Activated CD4-positive, alpha-beta T cell treated with anti-CD3 and anti-CD28 coated beads, Interleukin-2, amount 10 ng/mL, durations not matched to agents 24 days and 14 days (primary cell): ENCODE measurements around the gene C2orf66. TPM values are rescaled to one million over a fixed set of nuclear protein-coding genes. Genes with fewer than 3 reads are reported as not detected.
A peak's percentile ranks its signal among the peaks of the same experiment; 100 is the strongest.

Experiments
- DNase-seq: peaks from one replicate; pipeline ENCODE4 v3.0.0; 2022
- H3K27ac Mint-ChIP-seq: one replicate; pipeline ENCODE4 v1.8.0; 2022; ENCODE audit warnings: mild to moderate bottlenecking, mixed read lengths
- H3K27me3 Mint-ChIP-seq: one replicate; pipeline ENCODE4 v1.8.0; 2022; ENCODE audit warnings: mixed read lengths
- H3K36me3 Mint-ChIP-seq: one replicate; pipeline ENCODE4 v1.8.0; 2022; ENCODE audit warnings: low read depth, mild to moderate bottlenecking, mixed read lengths
- H3K4me1 Mint-ChIP-seq: one replicate; pipeline ENCODE4 v1.8.0; 2021; ENCODE audit warnings: mixed read lengths
- H3K4me3 Mint-ChIP-seq: one replicate; pipeline ENCODE4 v1.8.0; 2022; ENCODE audit warnings: mild to moderate bottlenecking, moderate library complexity, mixed read lengths
- H3K9me3 Mint-ChIP-seq: one replicate; pipeline ENCODE4 v1.8.0; 2021; ENCODE audit warnings: mixed read lengths
- intact Hi-C: fragments of 100-400 bp; cut with micrococcal nuclease; formaldehyde crosslinking; loops from one replicate; pipeline ENCODE4 v1.15.1; 2023
- total RNA-seq: library from RNA; stranded (reverse); gene quantifications from 2 replicates; pipeline ENCODE4 v1.2.3, GENCODE V29; 2022

Gene C2orf66
- total RNA-seq, 1 donor from 2014 or later: 0.33 TPM

GRCh38 chr2:196808083-196808665, 981 bp downstream of the C2orf66 start:
- intact Hi-C loops: no loop called here

DNA sequence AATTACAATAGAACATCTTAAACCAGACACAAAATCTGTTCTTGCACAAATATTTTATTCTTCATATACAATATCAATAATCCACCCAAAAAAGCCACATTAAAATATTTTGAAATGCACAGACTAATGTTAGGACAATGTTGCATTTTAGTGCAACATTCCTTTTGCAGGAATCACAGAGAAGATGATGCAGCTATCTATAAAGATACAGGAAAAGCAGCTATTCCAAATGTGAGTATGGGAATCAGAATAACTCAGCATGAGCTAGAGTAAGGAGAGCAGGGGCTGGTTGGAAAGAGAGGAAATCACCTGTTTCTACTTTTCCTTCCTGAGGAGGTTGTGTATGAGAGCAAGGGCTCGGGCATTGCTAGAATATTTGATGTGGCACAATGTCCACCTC, 4.8 kb downstream of the C2orf66 start:
- Mint-ChIP-seq H3K9me3 (peaks cover 4% of the 10 kb centered on the region), H3K4me3 (no peak overlapping the region), H3K36me3 (no peaks in the 10 kb centered on the region), H3K27me3 (no peaks in the 10 kb centered on the region), H3K4me1 (peaks cover 13% of the 10 kb centered on the region), H3K27ac (no peak overlapping the region)
- DNase-seq: no peak
- intact Hi-C loops: no loop called here

More at GRCh38 chr2:196808083-196808665, 981 bp downstream of the C2orf66 start:
- peaks cover 12% of the 10 kb centered on the region for H3K9me3 Mint-ChIP-seq
- DNase-seq: no peak
- no peak overlapping the region for H3K4me3 Mint-ChIP-seq
- peaks cover 17% of the 10 kb centered on the region for H3K27me3 Mint-ChIP-seq
- H3K4me1 Mint-ChIP-seq: no peaks in the 10 kb centered on the region
- no peak overlapping the region for H3K27ac Mint-ChIP-seq
- no peaks in the 10 kb centered on the region for H3K36me3 Mint-ChIP-seq

DNA sequence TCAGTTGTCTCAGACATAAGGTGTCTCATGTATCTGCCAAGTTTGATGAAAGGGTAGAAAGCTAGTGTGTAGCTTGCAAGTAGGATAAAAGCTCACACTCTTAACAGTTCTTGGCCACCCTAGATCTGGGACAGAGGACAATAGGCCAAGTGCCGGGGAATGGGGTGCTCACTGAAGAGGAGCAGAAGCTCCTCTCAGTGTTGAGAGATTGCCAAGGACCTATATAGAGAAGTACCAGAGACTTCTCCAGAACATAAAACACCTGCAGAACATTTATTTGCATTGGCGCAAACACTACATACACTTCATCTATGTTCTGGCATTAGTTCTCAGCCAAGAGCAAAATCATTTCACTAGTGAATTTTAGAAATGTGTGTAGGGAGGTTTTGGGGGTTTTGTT, 6.8 kb downstream of the C2orf66 start:
- DNase-seq: no peak
- Mint-ChIP-seq H3K4me1 (peaks cover 17% of the 10 kb centered on the region), H3K9me3 (peaks cover 4% of the 10 kb centered on the region), H3K27ac (no peak overlapping the region), H3K4me3 (no peak overlapping the region), H3K36me3 (peaks cover 5% of the 10 kb centered on the region), H3K27me3 (no peaks in the 10 kb centered on the region)
- intact Hi-C loops: no loop called here

DNA sequence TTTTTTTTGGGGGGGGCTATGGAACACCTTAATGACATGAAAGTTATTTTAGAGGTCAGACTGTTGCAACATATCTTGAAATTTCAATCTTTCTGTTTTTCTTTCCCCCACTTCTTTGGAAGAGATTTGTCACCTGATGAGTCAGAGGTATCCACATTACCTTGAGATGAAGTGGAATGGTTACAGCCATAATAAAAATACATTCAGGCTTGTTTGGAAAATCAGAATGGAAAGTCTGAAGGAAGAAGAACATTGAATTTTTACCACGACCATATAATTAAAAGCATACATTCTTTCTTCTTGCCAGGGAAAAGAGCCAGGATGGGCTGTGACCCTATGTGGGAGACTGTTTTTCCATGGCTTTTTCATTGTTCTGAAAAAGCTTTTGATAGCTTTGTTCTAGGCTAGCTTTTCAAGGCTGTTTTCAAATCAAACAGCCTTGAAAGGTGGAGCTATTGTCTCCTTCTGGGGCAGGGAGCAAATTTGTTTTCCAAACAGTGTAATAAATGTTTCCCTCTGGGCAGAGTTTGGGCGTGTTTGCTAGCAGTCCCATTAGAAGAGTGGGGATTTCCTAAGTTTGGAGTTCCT, 7.4 kb downstream of the C2orf66 start:
- intact Hi-C loops: loop anchor here (1.0 kb wide), 1 partner anchor 187 kb away; no protein-coding TSS in a partner anchor
- DNase-seq: no peak
- H3K9me3 Mint-ChIP-seq: peaks cover 4% of the 10 kb centered on the region
- H3K27ac Mint-ChIP-seq: no peak overlapping the region
- peaks cover 19% of the 10 kb centered on the region for H3K4me1 Mint-ChIP-seq
- H3K4me3 Mint-ChIP-seq: no peak overlapping the region
- peaks cover 10% of the 10 kb centered on the region for H3K36me3 Mint-ChIP-seq
- no peaks in the 10 kb centered on the region for H3K27me3 Mint-ChIP-seq

DNA sequence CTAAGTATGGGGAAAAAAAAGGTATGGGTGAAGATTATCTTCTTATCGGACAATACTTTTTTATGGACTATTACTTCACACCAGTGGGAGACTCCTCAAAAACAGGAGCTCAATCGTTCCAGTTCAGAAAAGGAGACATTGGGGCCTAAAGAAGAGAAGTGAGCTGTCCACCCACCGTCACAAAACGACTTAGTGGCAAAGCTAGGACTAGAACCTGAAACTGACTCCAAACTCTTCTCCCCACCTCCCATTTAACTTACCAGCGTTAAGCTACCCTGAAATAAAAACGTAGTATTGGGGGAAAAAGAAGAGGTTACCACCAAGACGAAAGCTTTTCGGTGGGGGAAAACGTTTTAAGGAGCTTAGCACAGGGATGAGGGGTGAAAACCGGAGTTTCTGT, 10.2 kb downstream of the C2orf66 start:
- peak overlapping the region; percentile 90 for H3K4me3 Mint-ChIP-seq
- peaks cover 25% of the 10 kb centered on the region for H3K36me3 Mint-ChIP-seq
- no peaks in the 10 kb centered on the region for H3K27me3 Mint-ChIP-seq
- peak; percentile 61 for DNase-seq
- H3K9me3 Mint-ChIP-seq: peaks cover 4% of the 10 kb centered on the region
- intact Hi-C loops: loop anchor here (1.0 to 2.0 kb wide), 3 partner anchors 128 to 163 kb away; partner anchors contain the start of genes CCDC150 and PGAP1
- H3K4me1 Mint-ChIP-seq: peaks cover 27% of the 10 kb centered on the region
- H3K27ac Mint-ChIP-seq: peak overlapping the region; percentile 96

DNA sequence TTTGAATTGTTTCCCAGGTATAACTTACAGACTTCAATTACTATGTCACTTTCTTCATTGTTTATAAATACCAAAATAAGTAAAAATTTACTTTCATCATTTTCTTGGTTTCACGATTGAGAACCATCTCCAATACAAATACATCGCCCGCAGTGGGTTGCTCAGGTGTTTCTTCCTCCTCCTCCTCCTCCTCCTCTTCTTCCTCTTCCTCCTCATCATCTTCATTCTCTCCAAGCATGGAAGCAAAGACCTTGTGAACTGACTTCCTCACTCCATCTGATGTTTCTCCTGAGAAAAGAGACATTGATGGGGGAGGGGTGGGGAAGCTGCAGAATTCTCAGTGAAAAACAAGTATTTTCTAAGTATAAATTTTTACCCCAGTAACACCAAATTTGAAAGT, 16.3 kb downstream of the C2orf66 start:
- Mint-ChIP-seq H3K27me3 (no peaks in the 10 kb centered on the region), H3K27ac (no peak overlapping the region), H3K4me1 (peaks cover 10% of the 10 kb centered on the region), H3K36me3 (peaks cover 64% of the 10 kb centered on the region), H3K9me3 (no peaks in the 10 kb centered on the region), H3K4me3 (no peak overlapping the region)
- intact Hi-C loops: no loop called here
- DNase-seq: no peak

DNA sequence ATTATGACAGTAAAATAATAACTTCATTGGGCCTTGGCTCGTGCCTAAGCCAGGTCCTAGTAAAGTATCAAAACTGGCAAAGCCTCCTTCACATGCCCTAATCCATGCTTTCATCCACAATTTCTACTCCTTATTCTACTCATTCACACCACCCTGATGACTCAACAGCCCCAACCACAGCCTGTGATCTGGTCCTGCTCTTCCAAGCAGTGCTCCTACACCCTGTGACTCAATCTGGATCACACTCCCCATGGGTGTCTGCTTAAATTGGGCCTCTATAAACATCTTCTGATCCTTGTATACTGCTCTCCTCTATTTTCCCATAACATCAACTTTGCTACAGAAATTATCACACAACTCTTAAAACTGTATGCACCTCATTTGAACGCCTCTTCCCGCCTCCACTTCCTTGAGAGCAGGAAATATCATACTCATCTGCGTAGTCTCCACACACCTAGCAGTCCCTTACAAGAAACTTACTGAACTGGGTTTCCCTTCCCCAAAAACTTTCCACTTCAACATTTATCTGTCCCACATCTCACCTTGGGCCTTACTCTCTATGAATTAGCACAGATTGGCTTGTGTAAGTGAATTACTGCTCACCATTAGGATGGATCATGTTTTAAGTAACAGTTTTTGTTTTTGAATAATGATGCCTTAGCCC, 25.6 kb downstream of the C2orf66 start:
- peaks cover 44% of the 10 kb centered on the region for H3K36me3 Mint-ChIP-seq

DNA sequence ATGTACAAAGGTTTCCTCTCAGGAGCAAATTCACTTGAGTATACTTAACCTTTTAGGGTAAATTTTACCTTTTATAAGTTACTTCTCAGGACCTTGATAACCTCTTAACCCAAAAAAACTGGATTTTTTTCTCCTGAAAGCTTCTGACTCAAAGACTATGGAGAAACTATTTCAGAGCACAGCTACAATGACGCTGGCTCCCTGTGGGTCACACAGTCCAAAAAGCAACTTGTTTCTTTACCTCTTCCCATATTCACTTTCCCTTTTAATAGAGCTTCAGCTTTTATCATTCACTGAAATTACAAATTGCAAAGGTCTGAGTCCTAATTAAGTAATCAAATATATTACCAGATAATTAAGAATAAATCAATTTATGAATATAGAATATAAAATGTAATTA, 42.1 kb downstream of the C2orf66 start:
- Mint-ChIP-seq H3K36me3 (peaks cover 42% of the 10 kb centered on the region), H3K27me3 (no peaks in the 10 kb centered on the region)
- intact Hi-C loops: no loop called here

More for the DNA sequence above, 25.6 kb downstream of the C2orf66 start:
- Mint-ChIP-seq H3K4me1 (peaks cover 12% of the 10 kb centered on the region), H3K27ac (peak overlapping the region; percentile 73), H3K9me3 (no peaks in the 10 kb centered on the region), H3K27me3 (no peaks in the 10 kb centered on the region), H3K4me3 (peak overlapping the region; percentile 8)
- DNase-seq: no peak
- intact Hi-C loops: loop anchor here (5.0 kb wide), 1 partner anchor 144 kb away; the partner anchor contains the start of gene PGAP1

GRCh38 chr2:196759378-196759706, 49.8 kb downstream of the C2orf66 start:
- intact Hi-C loops: loop anchor here (10.0 kb wide), 1 partner anchor 615 kb away; no protein-coding TSS in a partner anchor
- peaks cover 2% of the 10 kb centered on the region for H3K4me1 Mint-ChIP-seq
- peaks cover 20% of the 10 kb centered on the region for H3K9me3 Mint-ChIP-seq
- no peak overlapping the region for H3K4me3 Mint-ChIP-seq
- H3K27ac Mint-ChIP-seq: no peak overlapping the region
- no peak for DNase-seq
- peaks cover 53% of the 10 kb centered on the region for H3K36me3 Mint-ChIP-seq
- no peaks in the 10 kb centered on the region for H3K27me3 Mint-ChIP-seq

More for the DNA sequence above, 42.1 kb downstream of the C2orf66 start:
- Mint-ChIP-seq H3K27ac (no peak overlapping the region), H3K4me1 (peaks cover 2% of the 10 kb centered on the region), H3K9me3 (no peaks in the 10 kb centered on the region), H3K4me3 (no peak overlapping the region)
- no peak for DNase-seq

DNA sequence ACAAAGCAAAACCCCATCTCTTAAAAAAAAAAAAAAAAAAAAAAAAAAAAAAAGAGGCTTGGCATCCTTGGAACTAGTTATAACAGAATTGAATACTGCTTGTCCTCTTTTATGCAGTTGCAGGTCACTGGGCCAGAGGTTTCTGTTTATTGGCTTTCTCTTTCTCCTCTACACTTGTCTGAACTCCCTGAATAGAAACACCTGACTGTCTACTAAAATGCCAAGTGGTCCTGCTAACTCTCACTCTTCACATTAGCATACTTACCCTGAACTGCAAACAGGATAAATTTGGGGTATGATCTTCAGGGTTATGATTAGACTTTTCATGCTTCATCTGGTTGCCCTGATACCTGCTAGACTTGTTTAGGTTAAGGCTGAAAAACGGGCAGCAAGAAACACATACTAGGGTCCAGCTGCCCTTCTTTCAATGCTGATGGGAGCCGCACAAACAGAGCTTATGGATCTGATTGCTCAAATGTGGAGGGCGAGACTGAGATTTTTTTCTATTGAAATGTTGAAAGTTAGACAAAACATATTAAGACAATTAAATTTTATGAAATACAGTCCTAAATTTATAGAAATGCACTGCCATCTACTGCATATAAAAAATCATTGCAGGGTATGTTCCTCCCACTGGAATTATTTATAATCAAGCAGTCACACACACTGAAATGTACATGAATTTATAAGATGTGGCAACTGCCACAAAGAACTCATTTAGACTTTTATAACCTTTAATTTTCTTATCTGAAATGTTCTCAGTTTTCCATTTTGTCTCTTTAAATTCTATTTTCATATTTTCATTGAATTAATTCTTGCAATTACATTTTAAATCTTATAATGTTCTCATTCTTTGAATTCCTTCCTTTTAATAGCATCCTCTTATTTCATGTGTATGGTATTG, 50.4 kb downstream of the C2orf66 start:
- H3K27ac Mint-ChIP-seq: no peak overlapping the region
- no peak overlapping the region for H3K4me3 Mint-ChIP-seq
- H3K27me3 Mint-ChIP-seq: no peaks in the 10 kb centered on the region
- DNase-seq: peak; percentile 41
- H3K36me3 Mint-ChIP-seq: peaks cover 53% of the 10 kb centered on the region
- H3K4me1 Mint-ChIP-seq: peaks cover 2% of the 10 kb centered on the region
- intact Hi-C loops: loop anchor here (10.0 kb wide), 1 partner anchor 616 kb away; no protein-coding TSS in a partner anchor
- H3K9me3 Mint-ChIP-seq: peaks cover 26% of the 10 kb centered on the region

Other genes starting within 250 kb of the C2orf66 start
- 0.50 and 0.63 TPM in 2 replicates for gene HECW2, start 215.8 kb downstream of the C2orf66 start, total RNA-seq
- 18.2 and 21.1 TPM in 2 replicates for gene CCDC150, start 169.6 kb downstream of the C2orf66 start, total RNA-seq
- 78.5 and 83.2 TPM in 2 replicates for gene GTF3C3, start 9.7 kb downstream of the C2orf66 start, total RNA-seq
- 22.6 and 27.1 TPM in 2 replicates for gene PGAP1, start 117.4 kb upstream of the C2orf66 start, total RNA-seq